ENCODE measurements around the gene CLEC4D.

DNA sequence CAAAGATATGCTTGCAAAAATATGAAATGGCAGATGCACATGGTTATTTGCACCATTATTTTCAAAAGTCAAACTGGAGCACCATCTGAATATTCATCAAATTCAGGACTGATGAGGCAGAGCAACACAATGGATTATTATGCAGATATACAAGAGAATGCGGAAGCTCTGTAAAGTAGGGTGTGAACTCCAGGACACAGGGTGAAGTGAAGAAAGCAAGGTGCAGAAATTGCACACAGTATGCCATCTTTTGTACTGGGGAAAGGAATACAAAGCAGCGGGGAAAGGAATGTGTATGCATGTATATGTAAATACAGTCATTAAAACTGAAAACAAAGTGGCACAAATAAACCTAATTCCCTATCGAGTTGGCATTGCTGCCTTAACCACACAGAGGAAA, 50.1 kb downstream of the CLEC4D start:
- TF ChIP-seq, protein P1, sequence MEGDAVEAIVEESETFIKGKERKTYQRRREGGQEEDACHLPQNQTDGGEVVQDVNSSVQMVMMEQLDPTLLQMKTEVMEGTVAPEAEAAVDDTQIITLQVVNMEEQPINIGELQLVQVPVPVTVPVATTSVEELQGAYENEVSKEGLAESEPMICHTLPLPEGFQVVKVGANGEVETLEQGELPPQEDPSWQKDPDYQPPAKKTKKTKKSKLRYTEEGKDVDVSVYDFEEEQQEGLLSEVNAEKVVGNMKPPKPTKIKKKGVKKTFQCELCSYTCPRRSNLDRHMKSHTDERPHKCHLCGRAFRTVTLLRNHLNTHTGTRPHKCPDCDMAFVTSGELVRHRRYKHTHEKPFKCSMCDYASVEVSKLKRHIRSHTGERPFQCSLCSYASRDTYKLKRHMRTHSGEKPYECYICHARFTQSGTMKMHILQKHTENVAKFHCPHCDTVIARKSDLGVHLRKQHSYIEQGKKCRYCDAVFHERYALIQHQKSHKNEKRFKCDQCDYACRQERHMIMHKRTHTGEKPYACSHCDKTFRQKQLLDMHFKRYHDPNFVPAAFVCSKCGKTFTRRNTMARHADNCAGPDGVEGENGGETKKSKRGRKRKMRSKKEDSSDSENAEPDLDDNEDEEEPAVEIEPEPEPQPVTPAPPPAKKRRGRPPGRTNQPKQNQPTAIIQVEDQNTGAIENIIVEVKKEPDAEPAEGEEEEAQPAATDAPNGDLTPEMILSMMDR (optimal IDR thresholded peaks at IDR 0.05 in 1 of 3, IDR thresholded peaks at IDR 0.05 in 1 of 3, conservative IDR thresholded peaks at IDR 0.05 in 1 of 3; ENCODE audit: extremely low read depth in 1 of 3, insufficient read depth in 2 of 3, low read length in 3 of 3), result no peak
- TF ChIP-seq EZH2 (IDR thresholded peaks at IDR 0.05; ENCODE audit: low read length), result no peak

Measured in keratinocyte (primary cell).